ELR (cell line): Measurements from ENCODE around the gene IPO9.

Source experiments
- DNase-seq: peaks from one replicate; pipeline ENCODE4 v3.0.0-alpha.2; 2015; ENCODE audit warnings: low read depth

IPO9 gene

GRCh38 chr1:201906336-201906735 lies 77.4 kb downstream of the IPO9 start:
- no peak for DNase-seq

GRCh38 chr1:201907621-201908020 lies 78.7 kb downstream of the IPO9 start:
- no peak for DNase-seq

- no peak for DNase-seq
Observed at GRCh38 chr1:201911826-201912571, 83.0 kb downstream of the IPO9 start.

GRCh38 chr1:201912832-201913231 lies 83.9 kb downstream of the IPO9 start:
- peak; percentile 28 for DNase-seq

- no peak for DNase-seq
Observed at GRCh38 chr1:201914456-201915235, 85.7 kb downstream of the IPO9 start.

GRCh38 chr1:201916649-201917249 lies 87.8 kb downstream of the IPO9 start:
- DNase-seq, result peak; percentile 97

GRCh38 chr1:201917362-201918033 lies 88.5 kb downstream of the IPO9 start:
- peak; percentile 76 for DNase-seq

GRCh38 chr1:201918343-201918742 lies 89.4 kb downstream of the IPO9 start:
- DNase-seq, result no peak

- no peak for DNase-seq
Observed at GRCh38 chr1:201921952-201922558, 93.1 kb downstream of the IPO9 start.

GRCh38 chr1:201925301-201925567 lies 96.3 kb downstream of the IPO9 start:
- no peak for DNase-seq

GRCh38 chr1:201925981-201926645 lies 97.2 kb downstream of the IPO9 start:
- no peak for DNase-seq

- DNase-seq, result no peak
Observed at GRCh38 chr1:201928266-201928665, 99.3 kb downstream of the IPO9 start.

GRCh38 chr1:201930137-201930536 lies 101.2 kb downstream of the IPO9 start:
- no peak for DNase-seq

- no peak for DNase-seq
Observed at GRCh38 chr1:201930803-201931202, 101.8 kb downstream of the IPO9 start.
